Body of pancreas (tissue), 4 donors: ENCODE data around the gene OTUD5. TPM values are rescaled to one million over a fixed set of nuclear protein-coding genes. Genes with fewer than 3 reads are reported as not detected.

Source experiments
- ATAC-seq: fragments of 150-250 bp; one replicate; pipeline ENCODE4 v1.9.1; 2016
- DNase-seq, 4 donors: peaks; one replicate each; pipeline ENCODE4 v3.0.0-alpha.2; 2019
- H3K27ac ChIP-seq, 4 donors: fragments of 200-600 bp; sonication (generic); 1 replicate in 3 of 4; 2 replicates in 1 of 4; pipeline versions ENCODE4 v1.5.1 to v1.6.1; 2016 to 2019; ENCODE audit warnings: mild to moderate bottlenecking in 1 of 4, mixed read lengths in 1 of 4, moderate library complexity in 1 of 4
- H3K27me3 ChIP-seq, 2 donors: fragments of 200-600 bp; sonication (generic); one replicate each; pipeline ENCODE4 v1.6.0; 2016; ENCODE audit warnings: mild to moderate bottlenecking in 1 of 2
- H3K36me3 ChIP-seq, 2 donors: fragments of 200-600 bp; sonication (generic); replicated peaks in 1 of 2; 2 replicates each; pipeline ENCODE4 v1.5.1; 2016; ENCODE audit warnings: low read depth in 2 of 2; ENCODE audit not compliant: insufficient read depth in 1 of 2
- H3K4me1 ChIP-seq: fragments of 200-600 bp; sonication (generic); one replicate; pipeline ENCODE4 v1.6.0; 2016
- H3K4me3 ChIP-seq, 2 donors: fragments of 200-600 bp; sonication (generic); 1 replicate in 1 of 2; 2 replicates in 1 of 2; pipeline ENCODE4 v1.5.1; 2016 to 2019
- H3K9me3 ChIP-seq, 3 donors: fragments of 200-600 bp; sonication (generic); 1 replicate in 2 of 3; 2 replicates in 1 of 3; pipeline ENCODE4 v1.5.1; 2016
- POLR2A ChIP-seq, 3 donors: fragments of 450-650 bp; IDR thresholded peaks; one replicate each; pipeline ENCODE4 v1.6.1; 2016; ENCODE audit warnings: antibody characterized with exemption in 3 of 3, mild to moderate bottlenecking in 2 of 3
- WGBS, 2 donors: methylation state at CpG; one replicate each; pipeline ENCODE4 v1.1.5; 2017; 5-methylcytosine and 5-hydroxymethylcytosine counted together
- intact Hi-C: fragments of 100-400 bp; cut with DNase I; formaldehyde crosslinking; loops from one replicate; pipeline ENCODE4 v1.15.1; 2023
- total RNA-seq, 2 donors: library from RNA; depleted of rRNA; stranded (reverse); fragments of >200 nt; gene quantifications; one replicate each; pipeline ENCODE4 v1.1.0, GENCODE V29; 2016
- TF ChIP-seq, protein P1 (sequence below), 7 experiments: fragments of 450-650 bp in 4 of 7; fragments of 200-600 bp in 3 of 7; sonication (generic) in 3 of 7; IDR thresholded peaks; one replicate each; pipeline ENCODE4 v1.5.1; 2016 to 2019; ENCODE audit warnings: antibody characterized with exemption in 7 of 7

Gene OTUD5
- total RNA-seq, 2 donors from 2014 or later: 23.6 to 40.2 TPM

DNA sequence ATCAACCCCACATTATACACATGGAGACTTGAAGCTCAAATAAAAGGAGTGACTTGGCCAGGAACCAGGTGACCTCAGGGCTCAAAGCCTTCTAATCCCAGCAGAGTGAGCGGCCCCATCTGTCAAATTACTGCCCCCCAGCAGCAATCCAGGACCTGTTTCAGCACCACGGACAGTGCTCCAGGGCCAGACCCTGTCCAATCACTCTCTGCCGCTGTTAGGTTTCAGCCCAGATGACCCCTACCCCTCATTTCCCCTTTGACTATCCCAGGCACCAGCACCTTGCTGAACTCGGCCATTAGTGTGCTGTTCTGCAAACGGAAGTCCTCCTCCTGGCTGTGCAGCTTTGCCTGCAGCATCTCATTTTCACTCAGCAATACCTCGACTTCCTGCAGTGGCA is 39.6 kb upstream of the OTUD5 start:
- 80% methylated on average over 6 of the region's 6 CpGs; no CpG with 5 or more reads in 1 of the 2 donors for WGBS, 2 donors
- Histone ChIP-seq H3K4me1 (peaks cover 10% of the 10 kb centered on the region), H3K36me3 (peaks cover 0 to 2% of the 10 kb centered on the region in 2 donors), H3K4me3 (no peak overlapping the region), H3K27me3 (no peaks in the 10 kb centered on the region), H3K27ac (no peak overlapping the region), H3K9me3 (no peaks in the 10 kb centered on the region)
- DNase-seq (no peak), ATAC-seq (no peak)
- intact Hi-C loops: no loop called here
- TF ChIP-seq POLR2A (IDR thresholded peaks at IDR 0.05): no peak
- TF ChIP-seq, protein P1, sequence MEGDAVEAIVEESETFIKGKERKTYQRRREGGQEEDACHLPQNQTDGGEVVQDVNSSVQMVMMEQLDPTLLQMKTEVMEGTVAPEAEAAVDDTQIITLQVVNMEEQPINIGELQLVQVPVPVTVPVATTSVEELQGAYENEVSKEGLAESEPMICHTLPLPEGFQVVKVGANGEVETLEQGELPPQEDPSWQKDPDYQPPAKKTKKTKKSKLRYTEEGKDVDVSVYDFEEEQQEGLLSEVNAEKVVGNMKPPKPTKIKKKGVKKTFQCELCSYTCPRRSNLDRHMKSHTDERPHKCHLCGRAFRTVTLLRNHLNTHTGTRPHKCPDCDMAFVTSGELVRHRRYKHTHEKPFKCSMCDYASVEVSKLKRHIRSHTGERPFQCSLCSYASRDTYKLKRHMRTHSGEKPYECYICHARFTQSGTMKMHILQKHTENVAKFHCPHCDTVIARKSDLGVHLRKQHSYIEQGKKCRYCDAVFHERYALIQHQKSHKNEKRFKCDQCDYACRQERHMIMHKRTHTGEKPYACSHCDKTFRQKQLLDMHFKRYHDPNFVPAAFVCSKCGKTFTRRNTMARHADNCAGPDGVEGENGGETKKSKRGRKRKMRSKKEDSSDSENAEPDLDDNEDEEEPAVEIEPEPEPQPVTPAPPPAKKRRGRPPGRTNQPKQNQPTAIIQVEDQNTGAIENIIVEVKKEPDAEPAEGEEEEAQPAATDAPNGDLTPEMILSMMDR (IDR thresholded peaks at IDR 0.05): no peak

DNA sequence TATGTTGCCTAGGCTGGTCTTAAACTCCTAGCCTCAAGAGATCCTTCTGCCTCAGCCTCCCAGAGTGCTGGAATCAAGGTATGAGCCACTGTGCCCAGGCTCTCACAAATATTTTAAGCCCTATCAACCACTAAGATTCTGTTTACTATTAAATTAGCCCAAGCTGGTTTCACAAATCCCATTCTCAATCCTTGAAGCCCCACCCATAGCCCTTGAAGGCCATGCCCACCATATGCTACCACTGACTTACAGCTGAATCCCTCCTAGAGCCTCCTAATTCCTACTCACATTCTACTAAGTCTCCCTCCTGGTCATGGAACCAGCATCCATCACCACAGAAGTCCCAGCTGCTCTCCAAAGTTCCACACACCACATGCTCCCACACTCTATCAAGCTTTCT is 34.9 kb upstream of the OTUD5 start:
- Histone ChIP-seq H3K27ac (no peak overlapping the region), H3K4me1 (no peaks in the 10 kb centered on the region), H3K9me3 (no peaks in the 10 kb centered on the region), H3K4me3 (no peak overlapping the region), H3K27me3 (no peaks in the 10 kb centered on the region), H3K36me3 (peaks cover 0 to 2% of the 10 kb centered on the region in 2 donors)
- DNase-seq: no peak
- intact Hi-C loops: no loop called here
- TF ChIP-seq, protein P1 (IDR thresholded peaks at IDR 0.05): no peak
- TF ChIP-seq POLR2A (IDR thresholded peaks at IDR 0.05): no peak
- no peak for ATAC-seq

DNA sequence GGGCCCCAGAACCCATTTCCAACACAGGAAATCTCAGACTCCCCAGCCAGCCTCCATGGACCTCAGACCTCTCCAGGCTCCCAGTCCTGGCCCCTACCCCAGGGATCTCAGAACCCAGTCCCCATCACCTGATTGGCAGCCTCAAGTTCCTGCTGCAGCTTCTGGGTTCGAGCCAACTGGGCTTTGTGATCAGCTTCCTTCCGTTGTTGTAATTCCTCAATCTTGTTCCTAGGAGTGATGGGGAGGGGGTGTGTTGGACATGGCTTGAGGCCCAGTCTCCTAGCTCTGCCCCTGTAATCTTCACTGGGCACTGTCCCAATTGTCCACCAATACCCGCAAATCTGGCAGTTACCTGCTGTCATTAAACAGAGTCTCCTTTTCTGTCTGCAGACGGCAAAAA is 32.1 kb upstream of the OTUD5 start:
- Histone ChIP-seq H3K4me1 (no peaks in the 10 kb centered on the region), H3K4me3 (no peak overlapping the region), H3K9me3 (no peaks in the 10 kb centered on the region), H3K27me3 (no peaks in the 10 kb centered on the region), H3K27ac (no peak overlapping the region), H3K36me3 (peaks cover 0 to 2% of the 10 kb centered on the region in 2 donors)
- intact Hi-C loops: no loop called here
- TF ChIP-seq, protein P1 (IDR thresholded peaks at IDR 0.05): no peak
- no peak for TF ChIP-seq POLR2A (IDR thresholded peaks at IDR 0.05)
- 62 to 83% methylated on average over 2 to 4 of the region's 4 CpGs for WGBS, 2 donors
- DNase-seq: no peak
- no peak for ATAC-seq

DNA sequence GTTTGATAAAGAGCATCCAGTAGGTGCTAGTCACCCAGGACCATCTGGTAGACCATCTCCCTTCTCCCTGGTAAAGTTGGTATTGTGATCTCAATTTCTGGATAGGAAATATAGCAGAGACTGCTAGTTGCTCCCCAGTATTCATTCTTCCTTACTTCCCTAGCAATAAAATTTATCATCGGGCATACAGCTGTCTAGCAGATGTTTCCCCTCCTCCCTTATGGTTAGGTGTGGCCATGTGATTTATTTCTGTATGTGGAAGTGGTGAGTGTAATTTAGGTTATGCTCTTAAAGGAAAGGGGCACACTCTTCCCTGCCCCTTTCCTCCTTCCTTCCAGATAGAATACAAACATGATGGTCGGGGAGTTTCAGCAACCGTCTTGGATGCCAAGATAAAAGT is 26.5 kb upstream of the OTUD5 start:
- Histone ChIP-seq H3K4me3 (no peak overlapping the region), H3K4me1 (no peaks in the 10 kb centered on the region), H3K27me3 (no peaks in the 10 kb centered on the region), H3K27ac (no peak overlapping the region), H3K9me3 (no peaks in the 10 kb centered on the region), H3K36me3 (peaks cover 0 to 4% of the 10 kb centered on the region in 2 donors)
- DNase-seq (no peak), ATAC-seq (no peak)
- intact Hi-C loops: no loop called here
- TF ChIP-seq, protein P1 (IDR thresholded peaks at IDR 0.05): no peak
- no peak for TF ChIP-seq POLR2A (IDR thresholded peaks at IDR 0.05)
- 61 to 100% methylated on average over 2 of the region's 3 CpGs for WGBS, 2 donors

DNA sequence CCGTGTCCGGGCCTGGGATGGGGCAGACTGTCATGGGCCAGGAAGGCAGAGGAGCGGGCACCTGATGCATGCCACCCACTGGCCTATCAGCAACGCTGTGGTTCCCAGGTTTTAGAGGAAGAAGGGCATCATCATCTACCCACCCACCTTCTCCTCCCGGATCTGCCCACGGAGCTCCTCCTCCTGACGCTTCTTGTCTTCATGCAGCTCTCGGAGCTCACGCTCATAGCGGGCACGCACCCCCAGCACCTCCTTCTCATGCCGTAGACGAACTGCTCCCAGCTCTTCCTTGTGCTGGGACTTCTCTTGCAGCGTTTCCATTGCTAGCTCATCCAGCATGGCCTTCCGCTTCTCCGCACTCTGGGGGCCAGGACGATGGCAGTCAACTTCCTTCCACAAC is 25.7 kb upstream of the OTUD5 start:
- H3K4me1 ChIP-seq: no peaks in the 10 kb centered on the region
- H3K36me3 ChIP-seq: peaks cover 0 to 4% of the 10 kb centered on the region in 2 donors
- no peaks in the 10 kb centered on the region for H3K27me3 ChIP-seq
- H3K9me3 ChIP-seq: no peaks in the 10 kb centered on the region
- ATAC-seq (no peak), DNase-seq (no peak)
- no peak overlapping the region for H3K27ac ChIP-seq
- no peak for TF ChIP-seq POLR2A (IDR thresholded peaks at IDR 0.05)
- TF ChIP-seq, protein P1 (IDR thresholded peaks at IDR 0.05): no peak
- intact Hi-C loops: no loop called here
- WGBS, 2 donors: 90 to 94% methylated on average over 9 to 17 of the region's 17 CpGs
- H3K4me3 ChIP-seq: no peak overlapping the region
